H1 (cell line): ENCODE results near the gene EMID1. TPM values are rescaled to one million over a fixed set of nuclear protein-coding genes. Genes with fewer than 3 reads are reported as not detected.

ENCODE experiments used
- CTCF ChIA-PET: fragments of 300-600 bp; sonication (Branson Sonifier 250); formaldehyde crosslinking; loops from one replicate; lab custom pipeline; 2021; ENCODE audit not compliant: partially characterized antibody; lab: Charles Lee
- POLR2A ChIA-PET: fragments of 300-600 bp; sonication (Branson Sonifier 250); formaldehyde crosslinking; loops from one replicate; lab custom pipeline; 2021; ENCODE audit warnings: inconsistent platforms; ENCODE audit not compliant: partially characterized antibody; lab: Charles Lee
- DNase-seq, 2 experiments: peaks; one replicate each; pipeline versions ENCODE4 v3.0.0 to v3.0.0-alpha.2; 2010 to 2022; ENCODE audit warnings: low spot score in 2 of 2, low read depth in 1 of 2, mixed read lengths in 1 of 2
- FAIRE-seq: peaks from 2 replicates; lab custom pipeline; 2011; peaks lifted over from hg19 to GRCh38; lab: Jason Lieb, UNC
- H2AFZ ChIP-seq: 2 replicates; pipeline ENCODE4 v1.8.1; 2012; ENCODE audit warnings: low read length, inconsistent platforms
- H2AK5ac ChIP-seq: 2 replicates; pipeline ENCODE4 v1.6.1; 2013; ENCODE audit warnings: low read depth, low read length
- H2BK120ac ChIP-seq: replicated peaks from 2 replicates; pipeline ENCODE3; 2013; ENCODE audit warnings: low read depth, low read length, inconsistent platforms
- H2BK12ac ChIP-seq: 2 replicates; pipeline ENCODE4 v1.6.1; 2013; ENCODE audit warnings: low read depth, low read length
- H2BK15ac ChIP-seq: 2 replicates; pipeline ENCODE4 v1.6.1; 2013; ENCODE audit warnings: low read length
- H2BK20ac ChIP-seq: 2 replicates; pipeline ENCODE4 v1.6.1; 2013; ENCODE audit warnings: low read length
- H2BK5ac ChIP-seq: 2 replicates; pipeline ENCODE4 v1.6.1; 2013; ENCODE audit warnings: low read depth, low read length
- H3K14ac ChIP-seq: 2 replicates; pipeline ENCODE4 v1.6.1; 2013; ENCODE audit warnings: inconsistent platforms; ENCODE audit not compliant: insufficient read length
- H3K18ac ChIP-seq: 2 replicates; pipeline ENCODE4 v1.6.1; 2013; ENCODE audit warnings: low read length; ENCODE audit errors: extremely low read depth
- H3K23ac ChIP-seq: 2 replicates; pipeline ENCODE4 v1.6.1; 2013; ENCODE audit warnings: inconsistent platforms; ENCODE audit not compliant: insufficient read length
- H3K23me2 ChIP-seq: 2 replicates; pipeline ENCODE4 v1.6.1; 2013; ENCODE audit warnings: low read depth, low read length
- H3K27ac ChIP-seq: 2 replicates; pipeline ENCODE4 v1.6.1; 2011; ENCODE audit warnings: low read depth, low read length, inconsistent platforms
- H3K27me3 ChIP-seq, 4 experiments: replicated peaks in 1 of 4; 1 replicate in 1 of 4; 2 replicates in 3 of 4; pipeline versions ENCODE4 v1.6.1 to v1.8.1; 2011 to 2013; ENCODE audit warnings: low read length in 3 of 4, mild to moderate bottlenecking in 3 of 4, inconsistent platforms in 2 of 4, mixed read lengths in 2 of 4, moderate library complexity in 1 of 4; ENCODE audit not compliant: control insufficient read depth in 3 of 4, insufficient read depth in 3 of 4; ENCODE audit errors: extremely low read depth in 1 of 4
- H3K36me3 ChIP-seq, 4 experiments: 2 replicates each; pipeline versions ENCODE4 v1.6.1 to v1.8.1; 2011 to 2013; ENCODE audit warnings: mild to moderate bottlenecking in 4 of 4, low read length in 3 of 4, moderate library complexity in 2 of 4, control low read depth in 1 of 4, inconsistent platforms in 1 of 4; ENCODE audit not compliant: insufficient read depth in 4 of 4, control insufficient read depth in 2 of 4
- H3K4ac ChIP-seq: replicated peaks from 2 replicates; pipeline ENCODE3; 2013; ENCODE audit warnings: low read length, low read depth, mixed read lengths, inconsistent platforms; ENCODE audit not compliant: insufficient read length
- H3K4me1 ChIP-seq, 4 experiments: replicated peaks in 1 of 4; 1 replicate in 1 of 4; 2 replicates in 3 of 4; pipeline versions ENCODE4 v1.6.1 to v1.8.1; 2011 to 2013; ENCODE audit warnings: low read length in 3 of 4, inconsistent platforms in 2 of 4, mixed read lengths in 1 of 4; ENCODE audit not compliant: insufficient read depth in 4 of 4, control insufficient read depth in 3 of 4
- H3K4me2 ChIP-seq, 2 experiments: 2 replicates each; pipeline versions ENCODE4 v1.6.1 to v1.8.1; 2011 to 2013; ENCODE audit warnings: low read depth in 2 of 2, low read length in 2 of 2, control low read depth in 1 of 2, inconsistent platforms in 1 of 2, mild to moderate bottlenecking in 1 of 2; ENCODE audit not compliant: insufficient read depth in 1 of 2
- H3K4me3 ChIP-seq, 4 experiments: fragments of 200-600, 300-600 bp in 1 of 4; sonication (generic), shearing (Covaris generic), sonication (Bioruptor Twin) in 1 of 4; 2 replicates each; pipeline versions ENCODE4 v1.5.1 to v1.8.1; 2011 to 2016; ENCODE audit warnings: low read length in 4 of 4, low read depth in 3 of 4, control low read depth in 2 of 4, inconsistent platforms in 2 of 4, mild to moderate bottlenecking in 2 of 4, mixed read lengths in 1 of 4, moderate library complexity in 1 of 4; ENCODE audit not compliant: insufficient read depth in 2 of 4; ENCODE audit errors: extremely low read depth in 1 of 4
- H3K56ac ChIP-seq: replicated peaks from 2 replicates; pipeline ENCODE3; 2013; ENCODE audit warnings: low read depth, mild to moderate bottlenecking, mixed read lengths, low read length, inconsistent platforms; ENCODE audit not compliant: insufficient read length
- H3K79me1 ChIP-seq: 2 replicates; pipeline ENCODE4 v1.6.1; 2013; ENCODE audit warnings: low read depth, low read length, control low read depth
- H3K79me2 ChIP-seq, 2 experiments: 2 replicates each; pipeline versions ENCODE4 v1.6.1 to v1.8.1; 2012 to 2013; ENCODE audit warnings: low read length in 2 of 2, mild to moderate bottlenecking in 2 of 2, inconsistent platforms in 1 of 2; ENCODE audit not compliant: insufficient read depth in 2 of 2, control insufficient read depth in 1 of 2
- H3K9ac ChIP-seq, 4 experiments: replicated peaks in 1 of 4; 1 replicate in 1 of 4; 2 replicates in 3 of 4; pipeline versions ENCODE4 v1.6.1 to v1.8.1; 2011 to 2013; ENCODE audit warnings: low read depth in 3 of 4, low read length in 3 of 4, control low read depth in 2 of 4, mild to moderate bottlenecking in 2 of 4, moderate library complexity in 2 of 4, inconsistent platforms in 1 of 4; ENCODE audit errors: extremely low read depth in 1 of 4
- H3K9me3 ChIP-seq, 2 experiments: 2 replicates each; pipeline versions ENCODE4 v1.6.1 to v1.8.1; 2012 to 2013; ENCODE audit warnings: mild to moderate bottlenecking in 2 of 2, moderate library complexity in 2 of 2, control low read depth in 1 of 2, inconsistent platforms in 1 of 2, low read depth in 1 of 2, low read length in 1 of 2, mixed read lengths in 1 of 2; ENCODE audit not compliant: insufficient read depth in 2 of 2
- H4K20me1 ChIP-seq, 2 experiments: replicated peaks in 1 of 2; 2 replicates each; pipeline versions ENCODE3 to v1.8.1; 2011 to 2013; ENCODE audit warnings: inconsistent platforms in 2 of 2, low read length in 2 of 2, mild to moderate bottlenecking in 1 of 2; ENCODE audit not compliant: insufficient read depth in 2 of 2, control insufficient read depth in 1 of 2
- H4K5ac ChIP-seq: 2 replicates; pipeline ENCODE4 v1.6.1; 2013; ENCODE audit warnings: low read length, low read depth, mixed read lengths, inconsistent platforms; ENCODE audit not compliant: insufficient read length
- H4K8ac ChIP-seq: 2 replicates; pipeline ENCODE4 v1.8.0; 2013; ENCODE audit warnings: mild to moderate bottlenecking, moderate library complexity, low read length, inconsistent platforms; ENCODE audit not compliant: insufficient read depth; ENCODE audit errors: extremely low read depth
- H4K91ac ChIP-seq: replicated peaks from 2 replicates; pipeline ENCODE3; 2013; ENCODE audit warnings: low read length, mixed read lengths, inconsistent platforms; ENCODE audit not compliant: insufficient read length
- CBX8 ChIP-seq: fragments of 300-800, 300-1000 bp; sonication (generic); IDR thresholded peaks from 2 replicates; pipeline ENCODE4 v1.7.1; 2016; ENCODE audit warnings: low read depth, low read length, borderline replicate concordance
- EZH2 ChIP-seq: fragments of 200-600 bp; sonication (generic); IDR thresholded peaks from 2 replicates; pipeline ENCODE4 v1.7.1; 2012; ENCODE audit warnings: low read depth, mild to moderate bottlenecking, moderate library complexity, low read length, inconsistent platforms; ENCODE audit not compliant: severe bottlenecking
- JUN ChIP-seq: IDR thresholded peaks from 2 replicates; pipeline ENCODE4 v1.6.1; 2011; ENCODE audit warnings: low read depth, mild to moderate bottlenecking, improper control_type of control experiment, low read length
- KDM1A ChIP-seq: fragments of 200-600, 300-600 bp; sonication (generic); IDR thresholded peaks from 2 replicates; pipeline ENCODE4 v1.7.1; 2016; ENCODE audit warnings: mild to moderate bottlenecking, low read length, borderline replicate concordance
- NANOG ChIP-seq: IDR thresholded peaks from 2 replicates; pipeline ENCODE4 v1.6.1; 2011; ENCODE audit warnings: low read length, low read depth, mild to moderate bottlenecking, inconsistent platforms; ENCODE audit not compliant: insufficient read depth, poor library complexity, severe bottlenecking
- POLR2AphosphoS5 ChIP-seq: IDR thresholded peaks from 2 replicates; pipeline ENCODE4 v1.6.1; 2011; ENCODE audit warnings: low read depth, low read length
- RXRA ChIP-seq: IDR thresholded peaks from 2 replicates; pipeline ENCODE4 v1.6.1; 2011; ENCODE audit warnings: low read depth, mild to moderate bottlenecking, low read length, moderate library complexity; ENCODE audit not compliant: insufficient read depth
- SIN3A ChIP-seq, 2 experiments: IDR thresholded peaks in 1 of 2; conservative IDR thresholded peaks in 1 of 2; 2 replicates each; pipeline ENCODE4 v1.6.1; 2011 to 2012; ENCODE audit warnings: low read length in 2 of 2, improper control_type of control experiment in 1 of 2, low read depth in 1 of 2, mild to moderate bottlenecking in 1 of 2
- SP2 ChIP-seq: IDR thresholded peaks from 2 replicates; pipeline ENCODE4 v1.6.1; 2012; ENCODE audit warnings: mild to moderate bottlenecking, low read length, inconsistent platforms
- SP4 ChIP-seq: IDR thresholded peaks from 2 replicates; pipeline ENCODE4 v1.6.1; 2012; ENCODE audit warnings: low read length, inconsistent platforms
- TCF12 ChIP-seq: IDR thresholded peaks from 2 replicates; pipeline ENCODE4 v1.6.1; 2011; ENCODE audit warnings: low read depth, mild to moderate bottlenecking, low read length
- WGBS, 2 experiments: shearing (Covaris generic) in 1 of 2; methylation state at CpG; one replicate each; pipeline versions ENCODE4 v1.1.6 to v1.1.7; 2013 to 2015; ENCODE audit warnings: low lambda C conversion rate in 2 of 2, mixed read lengths in 2 of 2, inconsistent platforms in 1 of 2, low coverage in 1 of 2, missing lambda C conversion rate in 1 of 2; ENCODE audit not compliant: insufficient replicate concordance in 2 of 2, insufficient coverage in 1 of 2, insufficient read length in 1 of 2; ENCODE audit errors: extremely low coverage in 1 of 2, missing lambda C conversion rate in 1 of 2; 5-methylcytosine and 5-hydroxymethylcytosine counted together
- polyA plus RNA-seq, 7 experiments: library from polyadenylated mRNA; depleted of rRNA in 3 of 7; stranded (reverse) in 5 of 7; unstranded in 2 of 7; fragments of >200 nt in 5 of 7; fragments of 200-250 nt in 2 of 7; gene quantifications; 1 replicate in 5 of 7; 2 replicates in 1 of 7; 4 replicates in 1 of 7; pipeline versions ENCODE4 v1.2.1 to v1.2.3, GENCODE V29; 2011 to 2013; ENCODE audit warnings: missing spikeins in 2 of 7, mixed read lengths in 2 of 7
- total RNA-seq: library from RNA; stranded (reverse); fragmentation: NEBNext Ultra II Directional; extraction: Animal tissue kit (Norgen Biotek cat#: 25700); gene quantifications from 2 replicates; pipeline ENCODE4 v1.2.1, GENCODE V29; 2021

Gene EMID1
- total and polyA plus RNA-seq, 2 of the 8 experiments (the other 6 are each of a cell fraction or from before 2014, with no cell fraction given): 3.9 to 7.4 TPM

- no peak for TF ChIP-seq CBX8
- no peak for TF ChIP-seq SP2
- TF ChIP-seq EZH2: no peak
- no peak for TF ChIP-seq NANOG
- TF ChIP-seq RXRA: no peak
- no peak for TF ChIP-seq SIN3A (conservative IDR thresholded peaks at IDR 0.05 in 1 of 2, IDR thresholded peaks at IDR 0.05 in 1 of 2; ENCODE audit: low read depth in 1 of 2, low read length in 2 of 2)
- no peak for TF ChIP-seq KDM1A
- no peak for TF ChIP-seq TCF12
- no peak for TF ChIP-seq POLR2AphosphoS5
- no peak for TF ChIP-seq JUN
- TF ChIP-seq SP4: no peak
- TF ChIP-seq, all 59 proteins: peak for 0
- Histone ChIP-seq H3K9me3 (peaks cover 0 to 4% of the 10 kb centered on the region in 2 experiments; a peak in 2 of 4 replicates), H3K4me1 (no peaks in the 10 kb centered on the region), H4K8ac (no peak overlapping the region), H3K4ac (no peak overlapping the region), H3K14ac (no peak overlapping the region), H3K18ac (no peak overlapping the region), H3K27me3 (no peaks in the 10 kb centered on the region; a peak in 2 of 7 replicates), H3K79me2 (no peaks in the 10 kb centered on the region), H3K23me2 (no peaks in the 10 kb centered on the region), H2BK12ac (no peak overlapping the region), H2AK5ac (no peak overlapping the region), H2BK120ac (no peak overlapping the region), H3K27ac (no peak overlapping the region), H2BK5ac (no peak overlapping the region), H3K4me3 (no peak overlapping the region), H3K79me1 (no peaks in the 10 kb centered on the region), H3K36me3 (no peaks in the 10 kb centered on the region), H2BK20ac (no peak overlapping the region), H4K91ac (no peak overlapping the region), H4K5ac (no peak overlapping the region), H4K20me1 (no peaks in the 10 kb centered on the region), H3K4me2 (no peak overlapping the region), H3K23ac (no peak overlapping the region), H3K9ac (no peak overlapping the region), H2AFZ (no peak overlapping the region), H2BK15ac (no peak overlapping the region), H3K56ac (no peak overlapping the region)
- ChIA-PET CTCF (interaction anchor here (0.5 kb wide), 1 partner anchor 21 kb away, joined by 3 read pairs; no protein-coding TSS in a partner anchor), POLR2A (no interaction called here)
- WGBS, 2 experiments: 84% methylated on average over 6 of the region's 6 CpGs; no CpG with 5 or more reads in 1 of the 2 experiments
- DNase-seq (no peak), FAIRE-seq (no peak)
Measured at GRCh38 chr22:29172216-29172615, 33.5 kb upstream of the EMID1 start.
